Thyroid gland (tissue), 4 donors: ENCODE measurements around the gene CECR2.

ENCODE experiments used
- CTCF ChIP-seq, 6 experiments: fragments of 200-600 bp in 3 of 6; fragments of 450-650 bp in 3 of 6; sonication (generic) in 3 of 6; IDR thresholded peaks; one replicate each; pipeline ENCODE4 v1.5.1; 2016 to 2019; ENCODE audit warnings: antibody characterized with exemption in 6 of 6, mild to moderate bottlenecking in 2 of 6, inconsistent platforms in 1 of 6, moderate library complexity in 1 of 6
- POLR2A ChIP-seq, 2 donors: fragments of 450-650 bp; IDR thresholded peaks; one replicate each; pipeline ENCODE4 v1.6.1; 2017; ENCODE audit warnings: antibody characterized with exemption in 2 of 2, mild to moderate bottlenecking in 2 of 2, moderate library complexity in 1 of 2

GRCh38 chr22:17475318-17476230 is 106.3 kb downstream of the CECR2 start:
- TF ChIP-seq CTCF (IDR thresholded peaks at IDR 0.05) = no peak
- TF ChIP-seq POLR2A (IDR thresholded peaks at IDR 0.05) = no peak
